Neural cell (in vitro differentiated cells): ENCODE measurements around the gene ALPG. TPM values are rescaled to one million over a fixed set of nuclear protein-coding genes. Genes with fewer than 3 reads are reported as not detected.
"Not testable (repeated sequence)": the region's sequence is repeated elsewhere in the genome, so short reads cannot be mapped to it uniquely, and the experiment has no call there.

Experiments
- H2AFZ ChIP-seq: fragments of 200-600, 300-800 bp; sonication (generic), shearing (Covaris generic); 2 replicates; pipeline ENCODE4 v1.6.0; 2014; ENCODE audit warnings: low read depth, mild to moderate bottlenecking, antibody characterized with exemption, low read length, moderate library complexity
- H3F3A ChIP-seq: fragments of 200-600 bp; shearing (Covaris generic); 2 replicates; pipeline ENCODE4 v1.6.1; 2016; ENCODE audit warnings: mild to moderate bottlenecking, moderate library complexity, mixed read lengths, antibody characterized with exemption, low read length; ENCODE audit not compliant: insufficient read depth, poor library complexity, severe bottlenecking
- H3K27ac ChIP-seq: fragments of 200-600, 300-800 bp; sonication (generic), shearing (Covaris generic); 2 replicates; pipeline ENCODE4 v1.5.1; 2014; ENCODE audit warnings: mild to moderate bottlenecking, low read length, moderate library complexity
- H3K27me3 ChIP-seq: fragments of 300-800, 200-600 bp; sonication (generic), shearing (Covaris generic); 2 replicates; pipeline ENCODE4 v1.6.0; 2014; ENCODE audit warnings: mild to moderate bottlenecking, low read depth, low read length, moderate library complexity; ENCODE audit not compliant: insufficient read depth
- H3K36me3 ChIP-seq: fragments of 300-800, 200-600 bp; sonication (generic), shearing (Covaris generic); 2 replicates; pipeline ENCODE4 v1.5.1; 2014; ENCODE audit warnings: mild to moderate bottlenecking, antibody characterized with exemption, low read length, moderate library complexity; ENCODE audit not compliant: insufficient read depth
- H3K4me2 ChIP-seq: fragments of 300-800, 200-600 bp; sonication (generic), shearing (Covaris generic); 2 replicates; pipeline ENCODE4 v1.6.0; 2014; ENCODE audit warnings: mild to moderate bottlenecking, low read length
- H3K4me3 ChIP-seq: fragments of 300-800, 200-600 bp; sonication (generic), shearing (Covaris generic); 2 replicates; pipeline ENCODE4 v1.5.1; 2014; ENCODE audit warnings: mild to moderate bottlenecking, low read length, moderate library complexity
- H3K79me2 ChIP-seq: fragments of 200-600 bp; shearing (Covaris generic); replicated peaks from 2 replicates; pipeline ENCODE4 v1.6.0; 2014; ENCODE audit warnings: mild to moderate bottlenecking, low read length, moderate library complexity; ENCODE audit not compliant: insufficient read depth
- H3K9ac ChIP-seq: fragments of 300-800, 200-600 bp; sonication (generic), shearing (Covaris generic); 2 replicates; pipeline ENCODE4 v1.6.1; 2016; ENCODE audit warnings: mild to moderate bottlenecking, low read length, mixed read lengths
- H3K9me2 ChIP-seq: fragments of 200-600 bp; shearing (Covaris generic); 2 replicates; pipeline ENCODE4 v1.6.1; 2016; ENCODE audit warnings: mild to moderate bottlenecking, low read length, mixed read lengths; ENCODE audit not compliant: insufficient read depth
- H3K9me3 ChIP-seq: fragments of 200-600, 300-800 bp; sonication (generic), shearing (Covaris generic); 2 replicates; pipeline ENCODE4 v1.6.1; 2016; ENCODE audit warnings: mild to moderate bottlenecking, mixed run types, low read length, moderate library complexity, mixed read lengths
- H4K20me1 ChIP-seq: fragments of 200-600 bp; shearing (Covaris generic); 2 replicates; pipeline ENCODE4 v1.6.1; 2016; ENCODE audit warnings: mild to moderate bottlenecking, mixed run types; ENCODE audit not compliant: insufficient read depth
- CTCF ChIP-seq: fragments of 450-650 bp; IDR thresholded peaks from 2 replicates; pipeline ENCODE4 v1.5.1; 2014; ENCODE audit warnings: antibody characterized with exemption, mild to moderate bottlenecking, moderate library complexity; ENCODE audit not compliant: poor library complexity, severe bottlenecking
- EP300 ChIP-seq: fragments of 450-650 bp; conservative IDR thresholded peaks from 2 replicates; pipeline ENCODE4 v1.6.1; 2014; ENCODE audit warnings: antibody characterized with exemption, mild to moderate bottlenecking, moderate library complexity; ENCODE audit not compliant: poor library complexity, severe bottlenecking
- EZH2 ChIP-seq: fragments of 200-600, 300-800 bp; shearing (Covaris generic), sonication (generic); IDR thresholded peaks from 2 replicates; pipeline ENCODE4 v1.6.1; 2014; ENCODE audit warnings: antibody characterized with exemption, low read length, borderline replicate concordance, mild to moderate bottlenecking; ENCODE audit not compliant: insufficient read depth, poor library complexity, severe bottlenecking
- MXI1 ChIP-seq: fragments of 450-650 bp; conservative IDR thresholded peaks from 2 replicates; pipeline ENCODE4 v1.6.1; 2014; ENCODE audit warnings: antibody characterized with exemption, mild to moderate bottlenecking; ENCODE audit not compliant: poor library complexity, severe bottlenecking
- POLR2AphosphoS5 ChIP-seq: IDR thresholded peaks from 2 replicates; pipeline ENCODE4 v1.6.1; 2012
- RAD21 ChIP-seq: fragments of 450-650 bp; conservative IDR thresholded peaks from 2 replicates; pipeline ENCODE4 v1.6.1; 2014; ENCODE audit warnings: antibody characterized with exemption, mild to moderate bottlenecking, moderate library complexity
- SMC3 ChIP-seq: fragments of 450-650 bp; conservative IDR thresholded peaks from 2 replicates; pipeline ENCODE4 v1.6.1; 2014; ENCODE audit warnings: antibody characterized with exemption, mild to moderate bottlenecking, moderate library complexity; ENCODE audit not compliant: poor library complexity
- TAF1 ChIP-seq: IDR thresholded peaks from 2 replicates; pipeline ENCODE4 v1.6.1; 2012; ENCODE audit warnings: low read depth
- polyA plus RNA-seq: library from polyadenylated mRNA; depleted of rRNA; stranded (reverse); fragments of >200 nt; gene quantifications from 2 replicates; pipeline ENCODE4 v1.2.3, GENCODE V29; 2014
- TF ChIP-seq, protein P1 (sequence below): IDR thresholded peaks from 2 replicates; pipeline ENCODE4 v1.6.1; 2012; ENCODE audit warnings: borderline replicate concordance

The ALPG gene
- polyA plus RNA-seq, 1 donor from 2014 or later = not detected

DNA sequence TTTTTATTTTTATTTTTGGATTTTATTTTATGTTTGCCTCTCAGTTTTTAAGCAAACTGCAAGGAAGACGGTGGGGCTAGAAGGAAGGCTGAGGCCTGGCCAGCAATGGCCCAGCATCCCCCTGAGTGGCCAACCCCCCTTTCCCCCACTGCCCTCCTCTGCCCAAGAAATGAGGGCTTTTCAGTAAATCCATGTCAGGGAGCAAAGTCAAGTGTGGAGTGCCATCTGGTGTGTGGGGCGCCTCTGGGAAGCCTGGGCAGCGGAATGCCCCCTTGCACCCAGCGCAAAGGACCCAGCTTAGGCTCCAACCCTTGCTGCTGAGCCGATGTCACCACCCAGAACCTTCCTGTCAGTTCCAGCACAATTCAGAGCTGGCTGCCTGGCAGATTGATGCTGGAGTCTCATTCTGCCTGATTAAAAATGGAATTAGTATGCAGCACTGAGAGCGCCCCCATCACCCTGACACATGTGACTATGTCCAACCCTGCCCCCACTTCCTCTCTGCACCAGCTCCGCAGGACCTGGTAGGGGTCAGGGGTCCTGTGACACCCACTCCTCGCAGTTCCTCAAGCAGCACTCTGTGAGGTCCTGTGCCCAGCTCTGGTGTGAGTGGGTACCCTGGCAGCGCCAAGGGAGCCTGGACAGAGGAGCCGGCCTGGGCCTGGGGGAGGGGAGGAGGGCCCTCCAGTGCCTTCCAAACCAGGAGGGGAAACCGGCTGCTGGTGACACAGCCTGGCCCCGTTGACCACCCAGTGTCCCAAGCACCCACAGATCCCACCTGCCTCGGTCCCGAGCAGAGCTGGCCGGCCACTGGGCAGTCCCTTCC lies 37.3 kb upstream of the ALPG start:
- Histone ChIP-seq H3K36me3 (no peaks in the 10 kb centered on the region), H2AFZ (no peak overlapping the region), H3K79me2 (no peaks in the 10 kb centered on the region), H3K4me3 (no peak overlapping the region), H3F3A (no peaks in the 10 kb centered on the region), H3K4me2 (no peak overlapping the region), H3K9me3 (no peaks in the 10 kb centered on the region), H3K9ac (no peak overlapping the region), H3K27ac (no peak overlapping the region), H3K9me2 (no peaks in the 10 kb centered on the region), H4K20me1 (no peaks in the 10 kb centered on the region), H3K27me3 (no peaks in the 10 kb centered on the region)
- TF ChIP-seq EP300 (no peak), CTCF (no peak), SMC3 (no peak), TAF1 (no peak), POLR2AphosphoS5 (no peak), EZH2 (no peak), MXI1 (no peak), RAD21 (no peak)
- TF ChIP-seq, protein P1, sequence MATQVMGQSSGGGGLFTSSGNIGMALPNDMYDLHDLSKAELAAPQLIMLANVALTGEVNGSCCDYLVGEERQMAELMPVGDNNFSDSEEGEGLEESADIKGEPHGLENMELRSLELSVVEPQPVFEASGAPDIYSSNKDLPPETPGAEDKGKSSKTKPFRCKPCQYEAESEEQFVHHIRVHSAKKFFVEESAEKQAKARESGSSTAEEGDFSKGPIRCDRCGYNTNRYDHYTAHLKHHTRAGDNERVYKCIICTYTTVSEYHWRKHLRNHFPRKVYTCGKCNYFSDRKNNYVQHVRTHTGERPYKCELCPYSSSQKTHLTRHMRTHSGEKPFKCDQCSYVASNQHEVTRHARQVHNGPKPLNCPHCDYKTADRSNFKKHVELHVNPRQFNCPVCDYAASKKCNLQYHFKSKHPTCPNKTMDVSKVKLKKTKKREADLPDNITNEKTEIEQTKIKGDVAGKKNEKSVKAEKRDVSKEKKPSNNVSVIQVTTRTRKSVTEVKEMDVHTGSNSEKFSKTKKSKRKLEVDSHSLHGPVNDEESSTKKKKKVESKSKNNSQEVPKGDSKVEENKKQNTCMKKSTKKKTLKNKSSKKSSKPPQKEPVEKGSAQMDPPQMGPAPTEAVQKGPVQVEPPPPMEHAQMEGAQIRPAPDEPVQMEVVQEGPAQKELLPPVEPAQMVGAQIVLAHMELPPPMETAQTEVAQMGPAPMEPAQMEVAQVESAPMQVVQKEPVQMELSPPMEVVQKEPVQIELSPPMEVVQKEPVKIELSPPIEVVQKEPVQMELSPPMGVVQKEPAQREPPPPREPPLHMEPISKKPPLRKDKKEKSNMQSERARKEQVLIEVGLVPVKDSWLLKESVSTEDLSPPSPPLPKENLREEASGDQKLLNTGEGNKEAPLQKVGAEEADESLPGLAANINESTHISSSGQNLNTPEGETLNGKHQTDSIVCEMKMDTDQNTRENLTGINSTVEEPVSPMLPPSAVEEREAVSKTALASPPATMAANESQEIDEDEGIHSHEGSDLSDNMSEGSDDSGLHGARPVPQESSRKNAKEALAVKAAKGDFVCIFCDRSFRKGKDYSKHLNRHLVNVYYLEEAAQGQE = no peak

DNA sequence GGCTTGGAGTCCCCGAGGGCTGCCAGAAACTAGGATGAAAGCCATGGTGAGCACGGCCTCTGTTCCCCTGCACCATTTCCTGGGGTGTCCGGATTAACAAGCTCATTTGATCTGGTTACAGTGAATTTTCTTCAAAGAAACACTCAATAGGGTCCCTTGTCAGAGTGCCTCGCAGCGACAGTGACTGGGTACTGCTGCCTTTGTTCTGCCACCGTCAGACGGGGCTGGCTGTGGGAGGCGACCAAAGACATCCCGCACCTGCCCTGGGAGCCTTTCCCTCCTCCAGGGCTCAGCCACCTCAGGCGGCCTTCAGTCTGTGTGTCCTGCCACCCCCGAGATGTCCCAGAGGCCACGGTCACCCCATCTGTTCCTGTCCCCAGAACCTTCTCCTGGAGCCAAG lies 36.6 kb upstream of the ALPG start:
- H3K27ac ChIP-seq, H3K9me3 ChIP-seq, H3K79me2 ChIP-seq, H2AFZ ChIP-seq, H3K4me3 ChIP-seq, H3K4me2 ChIP-seq, H3K36me3 ChIP-seq, H3K9me2 ChIP-seq, H3K9ac ChIP-seq, H4K20me1 ChIP-seq, H3K27me3 ChIP-seq, H3F3A ChIP-seq: not testable (repeated sequence)
